Duodenal mucosa (tissue), 2 donors: ENCODE measurements around the gene NUP210.

Source experiments
- H3K27ac ChIP-seq: one replicate; pipeline ENCODE4 v1.7.0; 2013; ENCODE audit warnings: low read depth, low read length
- H3K27me3 ChIP-seq, 2 donors: one replicate each; pipeline ENCODE4 v1.7.0; 2013; ENCODE audit warnings: low read length in 2 of 2, control low read depth in 1 of 2; ENCODE audit not compliant: insufficient read depth in 2 of 2, control insufficient read depth in 1 of 2
- H3K36me3 ChIP-seq, 2 donors: one replicate each; pipeline ENCODE4 v1.7.0; 2013; ENCODE audit warnings: low read length in 2 of 2, control low read depth in 1 of 2; ENCODE audit not compliant: insufficient read depth in 2 of 2, control insufficient read depth in 1 of 2
- H3K4me1 ChIP-seq, 2 donors: one replicate each; pipeline ENCODE4 v1.7.0; 2013; ENCODE audit warnings: low read length in 2 of 2, control low read depth in 1 of 2; ENCODE audit not compliant: insufficient read depth in 2 of 2, control insufficient read depth in 1 of 2
- H3K4me3 ChIP-seq, 2 donors: one replicate each; pipeline ENCODE4 v1.7.0; 2013; ENCODE audit warnings: low read length in 2 of 2, low read depth in 1 of 2
- H3K9ac ChIP-seq, 2 donors: one replicate each; pipeline ENCODE4 v1.7.0; 2013; ENCODE audit warnings: low read length in 2 of 2, low read depth in 1 of 2
- H3K9me3 ChIP-seq, 2 donors: one replicate each; pipeline ENCODE4 v1.7.0; 2013; ENCODE audit warnings: low read length in 2 of 2, control low read depth in 1 of 2; ENCODE audit not compliant: control insufficient read depth in 1 of 2

Gene NUP210

GRCh38 chr3:13332158-13332557, 88.0 kb downstream of the NUP210 start:
- no peaks in the 10 kb centered on the region for H3K4me1 ChIP-seq
- no peaks in the 10 kb centered on the region for H3K9me3 ChIP-seq
- H3K27me3 ChIP-seq, result no peaks in the 10 kb centered on the region
- H3K9ac ChIP-seq, result no peak overlapping the region
- no peak overlapping the region for H3K4me3 ChIP-seq
- H3K36me3 ChIP-seq, result peaks cover 9 to 58% of the 10 kb centered on the region in 2 donors
- H3K27ac ChIP-seq, result no peak overlapping the region

- H3K27me3 ChIP-seq, result no peaks in the 10 kb centered on the region
- no peak overlapping the region for H3K9ac ChIP-seq
- H3K27ac ChIP-seq, result no peak overlapping the region
- H3K4me1 ChIP-seq, result peaks cover 0 to 12% of the 10 kb centered on the region in 2 donors
- H3K4me3 ChIP-seq, result no peak overlapping the region
- H3K9me3 ChIP-seq, result no peaks in the 10 kb centered on the region
- peaks cover 9 to 53% of the 10 kb centered on the region in 2 donors for H3K36me3 ChIP-seq
Measured at GRCh38 chr3:13329746-13330145, 90.4 kb downstream of the NUP210 start.

- no peaks in the 10 kb centered on the region for H3K9me3 ChIP-seq
- no peaks in the 10 kb centered on the region for H3K27me3 ChIP-seq
- H3K27ac ChIP-seq, result no peak overlapping the region
- peaks cover 0 to 13% of the 10 kb centered on the region in 2 donors for H3K4me1 ChIP-seq
- no peak overlapping the region for H3K9ac ChIP-seq
- no peak overlapping the region for H3K4me3 ChIP-seq
- H3K36me3 ChIP-seq, result peaks cover 9 to 77% of the 10 kb centered on the region in 2 donors
Measured at GRCh38 chr3:13325892-13326443, 94.2 kb downstream of the NUP210 start.

GRCh38 chr3:13324835-13325501, 95.2 kb downstream of the NUP210 start:
- H3K4me1 ChIP-seq, result peaks cover 0 to 13% of the 10 kb centered on the region in 2 donors

GRCh38 chr3:13323822-13324221, 96.3 kb downstream of the NUP210 start:
- no peak overlapping the region for H3K27ac ChIP-seq
- H3K36me3 ChIP-seq, result peaks cover 13 to 72% of the 10 kb centered on the region in 2 donors
- no peaks in the 10 kb centered on the region for H3K9me3 ChIP-seq
- H3K4me1 ChIP-seq, result peaks cover 0 to 13% of the 10 kb centered on the region in 2 donors
- no peak overlapping the region for H3K4me3 ChIP-seq
- no peaks in the 10 kb centered on the region for H3K27me3 ChIP-seq
- H3K9ac ChIP-seq, result no peak overlapping the region

More at GRCh38 chr3:13324835-13325501, 95.2 kb downstream of the NUP210 start:
- Histone ChIP-seq H3K9ac (no peak overlapping the region), H3K27ac (no peak overlapping the region), H3K9me3 (no peaks in the 10 kb centered on the region), H3K4me3 (no peak overlapping the region), H3K27me3 (no peaks in the 10 kb centered on the region), H3K36me3 (peaks cover 9 to 74% of the 10 kb centered on the region in 2 donors)

GRCh38 chr3:13322324-13322723, 97.8 kb downstream of the NUP210 start:
- Histone ChIP-seq H3K27ac (no peak overlapping the region), H3K4me3 (no peak overlapping the region), H3K36me3 (peaks cover 6 to 65% of the 10 kb centered on the region in 2 donors), H3K4me1 (peaks cover 0 to 13% of the 10 kb centered on the region in 2 donors), H3K27me3 (no peaks in the 10 kb centered on the region), H3K9me3 (no peaks in the 10 kb centered on the region), H3K9ac (no peak overlapping the region)

DNA sequence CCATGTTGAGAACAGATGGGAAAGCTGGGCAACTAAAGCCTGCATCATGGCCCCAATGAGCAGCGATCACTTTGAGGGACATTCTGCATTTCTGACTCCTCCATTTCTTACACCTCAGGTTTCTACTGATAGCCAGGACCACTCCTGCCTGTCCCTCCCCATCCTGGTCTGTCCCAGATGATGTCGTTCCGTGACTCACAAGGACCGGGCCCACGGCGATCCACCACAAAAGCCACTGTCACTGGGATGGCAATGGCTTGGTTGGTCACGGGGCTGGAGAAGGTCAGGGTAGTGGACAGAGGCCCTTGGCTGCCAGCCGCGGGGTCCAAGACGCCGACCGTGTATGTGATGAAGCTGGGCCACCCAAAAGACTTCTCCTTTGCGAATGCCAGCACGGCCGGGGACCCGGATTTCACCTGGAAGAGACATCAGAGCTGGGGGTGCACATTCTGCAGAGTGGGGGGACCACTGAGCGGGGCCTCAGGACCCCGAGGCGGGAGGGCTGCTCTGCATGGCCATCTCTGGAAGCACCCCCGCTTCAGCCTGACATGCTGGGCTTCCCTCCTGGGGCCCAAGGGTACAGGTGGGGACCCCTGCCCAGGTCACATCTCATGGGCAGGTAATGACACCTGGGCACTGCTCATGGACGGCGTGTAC, 100.4 kb downstream of the NUP210 start:
- Histone ChIP-seq H3K9me3 (no peaks in the 10 kb centered on the region), H3K4me1 (peaks cover 0 to under 1% of the 10 kb centered on the region in 2 donors), H3K36me3 (peaks cover 12 to 63% of the 10 kb centered on the region in 2 donors), H3K27me3 (no peaks in the 10 kb centered on the region), H3K9ac (no peak overlapping the region), H3K4me3 (no peak overlapping the region), H3K27ac (no peak overlapping the region)

- Histone ChIP-seq H3K9ac (no peak overlapping the region), H3K27me3 (no peaks in the 10 kb centered on the region), H3K36me3 (peaks cover 12 to 65% of the 10 kb centered on the region in 2 donors), H3K4me1 (no peaks in the 10 kb centered on the region), H3K27ac (no peak overlapping the region), H3K9me3 (no peaks in the 10 kb centered on the region), H3K4me3 (no peak overlapping the region)
Measured at GRCh38 chr3:13318626-13319470, 101.3 kb downstream of the NUP210 start.

DNA sequence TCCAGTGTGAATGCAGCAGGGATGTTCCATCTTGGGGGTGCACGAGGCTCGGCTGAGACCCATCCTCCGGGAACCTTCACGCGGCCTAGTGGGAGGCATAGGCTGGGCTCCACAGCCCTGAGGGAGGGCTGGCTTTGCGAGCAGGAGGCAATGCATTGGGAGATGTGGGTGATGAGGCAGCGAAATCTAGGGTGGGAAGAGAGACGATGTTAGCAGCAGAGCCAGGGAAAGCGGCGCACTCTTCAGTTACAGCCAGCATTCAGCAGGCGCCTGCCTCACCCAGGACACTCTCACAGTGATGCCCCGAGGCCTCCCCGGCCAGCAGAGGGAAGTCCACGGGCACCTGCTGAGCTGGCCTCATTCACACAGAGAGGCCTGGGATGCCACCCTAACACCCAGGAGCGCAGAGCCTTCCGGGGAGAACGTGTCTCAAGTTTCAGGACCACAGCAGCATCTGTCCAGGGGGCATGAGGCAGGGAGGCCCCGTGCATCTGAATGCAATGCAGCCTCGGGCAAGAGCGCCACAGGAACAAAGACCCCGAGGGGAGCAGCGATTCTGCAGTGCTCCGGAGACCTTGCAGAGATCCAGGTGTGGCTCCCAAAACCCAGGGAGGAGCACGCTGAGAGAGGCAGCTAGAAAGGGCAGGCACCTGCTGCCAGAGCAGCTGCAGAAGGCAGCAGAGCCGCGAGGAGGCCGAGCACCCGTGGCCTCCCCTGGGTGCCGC, 102.4 kb downstream of the NUP210 start:
- Histone ChIP-seq H3K4me3 (no peak overlapping the region), H3K9ac (no peak overlapping the region), H3K36me3 (peaks cover 12 to 55% of the 10 kb centered on the region in 2 donors), H3K9me3 (no peaks in the 10 kb centered on the region), H3K4me1 (no peaks in the 10 kb centered on the region), H3K27ac (no peak overlapping the region), H3K27me3 (no peaks in the 10 kb centered on the region)
